H1 (cell line): ENCODE measurements around the gene CACNB1. TPM values are rescaled to one million over a fixed set of nuclear protein-coding genes. Genes with fewer than 3 reads are reported as not detected.

ENCODE experiments used
- CHD7 ChIP-seq: fragments of 300-600 bp; sonication (generic); IDR thresholded peaks from 2 replicates; pipeline ENCODE4 v1.7.1; 2012; ENCODE audit warnings: low read length, moderate library complexity, mild to moderate bottlenecking, inconsistent platforms; ENCODE audit not compliant: insufficient replicate concordance
- EGR1 ChIP-seq: IDR thresholded peaks from 2 replicates; pipeline ENCODE4 v1.6.1; 2011; ENCODE audit warnings: low read depth, low read length, borderline replicate concordance
- TAF7 ChIP-seq: optimal IDR thresholded peaks from 2 replicates; pipeline ENCODE3; 2011; ENCODE audit warnings: low read depth, mild to moderate bottlenecking, inconsistent platforms, low read length, moderate library complexity, borderline replicate concordance
- ZNF274 ChIP-seq: IDR thresholded peaks from 2 replicates; pipeline ENCODE4 v1.7.0; 2012; ENCODE audit warnings: low read length, borderline replicate concordance; ENCODE audit errors: extremely low read depth
- polyA plus RNA-seq, 7 experiments: library from polyadenylated mRNA; depleted of rRNA in 3 of 7; stranded (reverse) in 5 of 7; unstranded in 2 of 7; fragments of >200 nt in 5 of 7; fragments of 200-250 nt in 2 of 7; gene quantifications; 1 replicate in 5 of 7; 2 replicates in 1 of 7; 4 replicates in 1 of 7; pipeline versions ENCODE4 v1.2.1 to v1.2.3, GENCODE V29; 2011 to 2013; ENCODE audit warnings: missing spikeins in 2 of 7, mixed read lengths in 2 of 7
- total RNA-seq: library from RNA; stranded (reverse); fragmentation: NEBNext Ultra II Directional; extraction: Animal tissue kit (Norgen Biotek cat#: 25700); gene quantifications from 2 replicates; pipeline ENCODE4 v1.2.1, GENCODE V29; 2021

Gene CACNB1
- total and polyA plus RNA-seq, 2 of the 8 experiments (the other 6 are each of a cell fraction or from before 2014, with no cell fraction given) = 7.2 to 17.8 TPM

GRCh38 chr17:39143552-39144093 is 53.8 kb downstream of the CACNB1 start (continued):
- no peak for TF ChIP-seq CHD7
- TF ChIP-seq EGR1 = no peak
- no peak for TF ChIP-seq ZNF274
- TF ChIP-seq TAF7 = no peak
